HCT116 (cell line): ENCODE results near the gene PPIH. TPM values are rescaled to one million over a fixed set of nuclear protein-coding genes. Genes with fewer than 3 reads are reported as not detected.
"Not testable (repeated sequence)": the region's sequence is repeated elsewhere in the genome, so short reads cannot be mapped to it uniquely, and the experiment has no call there.

Source experiments
- ATAC-seq: fragments of 200-7000 bp; cut with Tn5 transposase; 2 replicates; pipeline ENCODE4 v1.9.1; 2020; ENCODE audit warnings: mild to moderate bottlenecking, moderate library complexity
- BruUV-seq: library from RNA; stranded (reverse); fragments of 400-500 nt; replicated peaks from 2 replicates; lab custom pipeline; 2021; lab: Mats Ljungman, UMichigan
- CTCF ChIA-PET: fragments of 300-600 bp; sonication (Branson Sonifier 250); formaldehyde crosslinking; loops from one replicate; lab custom pipeline; 2021; ENCODE audit warnings: antibody characterized with exemption; lab: Charles Lee
- POLR2A ChIA-PET: fragments of 300-600, 350-600 bp; sonication (Branson Sonifier 250); formaldehyde crosslinking; loops from one replicate; lab custom pipeline; 2021; ENCODE audit warnings: antibody characterized with exemption; lab: Charles Lee
- RAD21 ChIA-PET, 2 experiments: fragments of 300-600 bp; sonication (Branson Sonifier 250); formaldehyde crosslinking; loops; one replicate each; lab custom pipeline; 2023; ENCODE audit warnings: low total read pairs in 2 of 2; ENCODE audit not compliant: uncharacterized antibody in 2 of 2, unreplicated experiment in 2 of 2, low non-redundant PET in 1 of 2; lab: Charles Lee
- DNase-seq: peaks from one replicate; pipeline ENCODE4 v3.0.0-alpha.2; 2010; ENCODE audit warnings: low read depth, low spot score
- H2AFZ ChIP-seq: fragments of 200-600 bp; shearing (Covaris generic), sonication (generic); 2 replicates; pipeline ENCODE4 v1.6.1; 2017; ENCODE audit warnings: low read depth, mixed run types, mixed read lengths, antibody characterized with exemption, low read length; ENCODE audit not compliant: poor library complexity, severe bottlenecking
- H3K27ac ChIP-seq: 2 replicates; pipeline ENCODE4 v1.5.1; 2012; ENCODE audit warnings: low read depth, low read length
- H3K27me3 ChIP-seq: fragments of 200-600 bp; sonication (generic); 2 replicates; pipeline ENCODE4 v1.6.1; 2016; ENCODE audit warnings: mixed run types, low read length, mixed read lengths; ENCODE audit not compliant: insufficient read depth
- H3K36me3 ChIP-seq, 2 experiments: fragments of 200-500 bp in 1 of 2; fragments of 200-600 bp in 1 of 2; sonication (Bioruptor generic) in 1 of 2; sonication (generic) in 1 of 2; 2 replicates each; pipeline versions ENCODE4 v1.5.1 to v1.6.1; 2014 to 2016; ENCODE audit warnings: low read length in 2 of 2, inconsistent platforms in 1 of 2, mixed read lengths in 1 of 2, mixed run types in 1 of 2; ENCODE audit not compliant: insufficient read depth in 2 of 2, control insufficient read depth in 1 of 2
- H3K4me1 ChIP-seq, 2 experiments: fragments of 200-600 bp in 1 of 2; sonication (generic) in 1 of 2; 2 replicates each; pipeline versions ENCODE4 v1.5.1 to v1.6.1; 2012 to 2017; ENCODE audit warnings: low read length in 2 of 2, inconsistent platforms in 1 of 2, mild to moderate bottlenecking in 1 of 2, mixed read lengths in 1 of 2, mixed run types in 1 of 2, moderate library complexity in 1 of 2; ENCODE audit not compliant: insufficient read depth in 2 of 2, control insufficient read depth in 1 of 2
- H3K4me2 ChIP-seq: fragments of 200-600 bp; sonication (generic); 2 replicates; pipeline ENCODE4 v1.6.1; 2017; ENCODE audit warnings: mixed run types, low read length, mixed read lengths
- H3K4me3 ChIP-seq, 2 experiments: fragments of 200-600 bp in 1 of 2; sonication (generic) in 1 of 2; replicated peaks in 1 of 2; 2 replicates each; pipeline ENCODE4 v1.5.1; 2011 to 2016; ENCODE audit warnings: low read length in 2 of 2, control low read depth in 1 of 2, low read depth in 1 of 2, mild to moderate bottlenecking in 1 of 2, mixed read lengths in 1 of 2, mixed run types in 1 of 2
- H3K79me2 ChIP-seq: fragments of 200-600 bp; sonication (generic); 2 replicates; pipeline ENCODE4 v1.6.1; 2017; ENCODE audit warnings: mild to moderate bottlenecking, mixed run types, low read length, moderate library complexity, mixed read lengths; ENCODE audit not compliant: insufficient read depth
- H3K9ac ChIP-seq: fragments of 200-600 bp; sonication (generic); 2 replicates; pipeline ENCODE4 v1.6.1; 2016; ENCODE audit warnings: low read length, mixed read lengths
- H3K9me2 ChIP-seq: fragments of 200-600 bp; sonication (generic), shearing (Covaris generic); 2 replicates; pipeline ENCODE4 v1.6.1; 2017; ENCODE audit warnings: mixed run types, mild to moderate bottlenecking, moderate library complexity; ENCODE audit not compliant: insufficient read depth
- H3K9me3 ChIP-seq, 2 experiments: fragments of 200-500 bp in 1 of 2; fragments of 200-600 bp in 1 of 2; sonication (Bioruptor generic) in 1 of 2; sonication (generic) in 1 of 2; 2 replicates each; pipeline ENCODE4 v1.6.1; 2014 to 2017; ENCODE audit warnings: low read length in 2 of 2, mixed read lengths in 2 of 2, inconsistent platforms in 1 of 2, low read depth in 1 of 2, mild to moderate bottlenecking in 1 of 2, mixed run types in 1 of 2, moderate library complexity in 1 of 2; ENCODE audit not compliant: control insufficient read depth in 1 of 2, insufficient read depth in 1 of 2
- H4K20me1 ChIP-seq: fragments of 200-600 bp; sonication (generic), shearing (Covaris generic); 2 replicates; pipeline ENCODE4 v1.6.1; 2017; ENCODE audit warnings: mixed run types, mild to moderate bottlenecking, moderate library complexity; ENCODE audit not compliant: insufficient read depth
- CTCF ChIP-seq, 3 experiments: fragments of 200-600 bp in 1 of 3; sonication (generic) in 1 of 3; IDR thresholded peaks in 2 of 3; conservative IDR thresholded peaks in 1 of 3; 2 replicates each; pipeline ENCODE4 v1.5.1; 2012 to 2017; ENCODE audit warnings: low read depth in 2 of 3, low read length in 2 of 3, antibody characterized with exemption in 1 of 3, borderline replicate concordance in 1 of 3, control low read depth in 1 of 3, mild to moderate bottlenecking in 1 of 3, mixed read lengths in 1 of 3, mixed run types in 1 of 3, moderate library complexity in 1 of 3; ENCODE audit not compliant: insufficient read depth in 1 of 3
- EGR1 ChIP-seq: IDR thresholded peaks from 2 replicates; pipeline ENCODE4 v1.6.1; 2012; ENCODE audit warnings: low read depth
- FOSL1 ChIP-seq: IDR thresholded peaks from 2 replicates; pipeline ENCODE4 v1.6.1; 2012; ENCODE audit warnings: low read depth
- POLR2A ChIP-seq: IDR thresholded peaks from 2 replicates; pipeline ENCODE4 v1.7.0; 2011; ENCODE audit warnings: borderline replicate concordance; ENCODE audit not compliant: insufficient read depth, insufficient read length; ENCODE audit errors: extremely low read depth
- POLR2AphosphoS5 ChIP-seq: IDR thresholded peaks from 2 replicates; pipeline ENCODE4 v1.6.1; 2011; ENCODE audit warnings: mild to moderate bottlenecking, low read depth, low read length, moderate library complexity
- SRF ChIP-seq: IDR thresholded peaks from 2 replicates; pipeline ENCODE4 v1.6.1; 2012; ENCODE audit warnings: low read depth
- ZFX ChIP-seq: fragments of 450-650 bp; IDR thresholded peaks from 2 replicates; pipeline ENCODE4 v1.6.1; 2017
- ZNF274 ChIP-seq: fragments of 200-500 bp; sonication (Bioruptor generic); IDR thresholded peaks from 2 replicates; pipeline ENCODE4 v1.6.1; 2014; ENCODE audit warnings: mild to moderate bottlenecking, low read depth, low read length, inconsistent platforms
- intact Hi-C: fragments of 100-400 bp; cut with micrococcal nuclease; formaldehyde crosslinking; loops from 2 replicates; pipeline ENCODE4 v1.10.0; 2022
- total RNA-seq: library from RNA; stranded (reverse); gene quantifications from one replicate; pipeline ENCODE4 v1.2.1, GENCODE V29; 2021; ENCODE audit not compliant: unreplicated experiment

Gene PPIH
- total RNA-seq, 1 experiment from 2014 or later: 100 TPM

- no peak for DNase-seq
- Histone ChIP-seq H3K27me3 (no peaks in the 10 kb centered on the region), H3K9me3 (no peaks in the 10 kb centered on the region), H3K4me2 (no peak overlapping the region), H3K4me3 (no peak overlapping the region), H3K79me2 (peaks cover 94% of the 10 kb centered on the region), H3K36me3 (peaks cover 47 to 77% of the 10 kb centered on the region in 2 experiments), H3K9ac (no peak overlapping the region), H3K4me1 (no peaks in the 10 kb centered on the region), H3K9me2 (no peaks in the 10 kb centered on the region), H4K20me1 (peaks cover 61% of the 10 kb centered on the region; the same call in 1 of the 2 replicates), H3K27ac (no peak overlapping the region), H2AFZ (no peak overlapping the region)
- RAD21 ChIA-PET: no interaction called here
- intact Hi-C loops: no loop called here
- ATAC-seq: no peak
- peak; percentile 37; the same call in 1 of the 2 replicates for TF ChIP-seq POLR2AphosphoS5
- TF ChIP-seq ZNF274: no peak
- TF ChIP-seq POLR2A: no peak
- TF ChIP-seq FOSL1: no peak
- no peak for TF ChIP-seq CTCF (IDR thresholded peaks at IDR 0.05 in 2 of 3, conservative IDR thresholded peaks at IDR 0.05 in 1 of 3; ENCODE audit: borderline replicate concordance in 1 of 3, insufficient read depth in 1 of 3, low read depth in 2 of 3, low read length in 2 of 3)
- TF ChIP-seq ZFX: no peak
- TF ChIP-seq EGR1: no peak
- TF ChIP-seq SRF: no peak
- CTCF ChIA-PET: no interaction called here
- POLR2A ChIA-PET: no interaction called here
- TSS peak; percentile 2 for BruUV-seq
These were observed 45.8 kb downstream of the PPIH start for GRCh38 chr1:42703888-42704464.

- CTCF ChIA-PET, BruUV-seq, DNase-seq, H3K4me2 ChIP-seq, intact Hi-C loops, H3K9ac ChIP-seq, ATAC-seq, H3K9me2 ChIP-seq, H3K27me3 ChIP-seq, H3K9me3 ChIP-seq, H3K27ac ChIP-seq, RAD21 ChIA-PET, H3K4me3 ChIP-seq, H3K4me1 ChIP-seq, H4K20me1 ChIP-seq, H2AFZ ChIP-seq, POLR2A ChIA-PET: not testable (repeated sequence)
- Histone ChIP-seq H3K36me3 (peaks cover 0 to 21% of the 10 kb centered on the region in 2 experiments; a peak in 2 of 4 replicates), H3K79me2 (peaks cover 58% of the 10 kb centered on the region)
These were observed 54.6 kb downstream of the PPIH start for GRCh38 chr1:42712808-42713207.
